H1 (cell line): Measurements from ENCODE around the gene KATNIP. TPM values are rescaled to one million over a fixed set of nuclear protein-coding genes. Genes with fewer than 3 reads are reported as not detected.

Source experiments
- CTCF ChIA-PET: fragments of 300-600 bp; sonication (Branson Sonifier 250); formaldehyde crosslinking; loops from one replicate; lab custom pipeline; 2021; ENCODE audit not compliant: partially characterized antibody; lab: Charles Lee
- POLR2A ChIA-PET: fragments of 300-600 bp; sonication (Branson Sonifier 250); formaldehyde crosslinking; loops from one replicate; lab custom pipeline; 2021; ENCODE audit warnings: inconsistent platforms; ENCODE audit not compliant: partially characterized antibody; lab: Charles Lee
- DNase-seq, 2 experiments: peaks; one replicate each; pipeline versions ENCODE4 v3.0.0 to v3.0.0-alpha.2; 2010 to 2022; ENCODE audit warnings: low spot score in 2 of 2, low read depth in 1 of 2, mixed read lengths in 1 of 2
- FAIRE-seq: peaks from 2 replicates; lab custom pipeline; 2011; peaks lifted over from hg19 to GRCh38; lab: Jason Lieb, UNC
- H2AFZ ChIP-seq: 2 replicates; pipeline ENCODE4 v1.8.1; 2012; ENCODE audit warnings: low read length, inconsistent platforms
- H2AK5ac ChIP-seq: 2 replicates; pipeline ENCODE4 v1.6.1; 2013; ENCODE audit warnings: low read depth, low read length
- H2BK120ac ChIP-seq: replicated peaks from 2 replicates; pipeline ENCODE3; 2013; ENCODE audit warnings: low read depth, low read length, inconsistent platforms
- H2BK12ac ChIP-seq: 2 replicates; pipeline ENCODE4 v1.6.1; 2013; ENCODE audit warnings: low read depth, low read length
- H2BK15ac ChIP-seq: 2 replicates; pipeline ENCODE4 v1.6.1; 2013; ENCODE audit warnings: low read length
- H2BK20ac ChIP-seq: 2 replicates; pipeline ENCODE4 v1.6.1; 2013; ENCODE audit warnings: low read length
- H2BK5ac ChIP-seq: 2 replicates; pipeline ENCODE4 v1.6.1; 2013; ENCODE audit warnings: low read depth, low read length
- H3K14ac ChIP-seq: 2 replicates; pipeline ENCODE4 v1.6.1; 2013; ENCODE audit warnings: inconsistent platforms; ENCODE audit not compliant: insufficient read length
- H3K18ac ChIP-seq: 2 replicates; pipeline ENCODE4 v1.6.1; 2013; ENCODE audit warnings: low read length; ENCODE audit errors: extremely low read depth
- H3K23ac ChIP-seq: 2 replicates; pipeline ENCODE4 v1.6.1; 2013; ENCODE audit warnings: inconsistent platforms; ENCODE audit not compliant: insufficient read length
- H3K23me2 ChIP-seq: 2 replicates; pipeline ENCODE4 v1.6.1; 2013; ENCODE audit warnings: low read depth, low read length
- H3K27ac ChIP-seq: 2 replicates; pipeline ENCODE4 v1.6.1; 2011; ENCODE audit warnings: low read depth, low read length, inconsistent platforms
- H3K27me3 ChIP-seq, 4 experiments: replicated peaks in 1 of 4; 1 replicate in 1 of 4; 2 replicates in 3 of 4; pipeline versions ENCODE4 v1.6.1 to v1.8.1; 2011 to 2013; ENCODE audit warnings: low read length in 3 of 4, mild to moderate bottlenecking in 3 of 4, inconsistent platforms in 2 of 4, mixed read lengths in 2 of 4, moderate library complexity in 1 of 4; ENCODE audit not compliant: control insufficient read depth in 3 of 4, insufficient read depth in 3 of 4; ENCODE audit errors: extremely low read depth in 1 of 4
- H3K36me3 ChIP-seq, 4 experiments: 2 replicates each; pipeline versions ENCODE4 v1.6.1 to v1.8.1; 2011 to 2013; ENCODE audit warnings: mild to moderate bottlenecking in 4 of 4, low read length in 3 of 4, moderate library complexity in 2 of 4, control low read depth in 1 of 4, inconsistent platforms in 1 of 4; ENCODE audit not compliant: insufficient read depth in 4 of 4, control insufficient read depth in 2 of 4
- H3K4ac ChIP-seq: replicated peaks from 2 replicates; pipeline ENCODE3; 2013; ENCODE audit warnings: low read length, low read depth, mixed read lengths, inconsistent platforms; ENCODE audit not compliant: insufficient read length
- H3K4me1 ChIP-seq, 4 experiments: replicated peaks in 1 of 4; 1 replicate in 1 of 4; 2 replicates in 3 of 4; pipeline versions ENCODE4 v1.6.1 to v1.8.1; 2011 to 2013; ENCODE audit warnings: low read length in 3 of 4, inconsistent platforms in 2 of 4, mixed read lengths in 1 of 4; ENCODE audit not compliant: insufficient read depth in 4 of 4, control insufficient read depth in 3 of 4
- H3K4me2 ChIP-seq, 2 experiments: 2 replicates each; pipeline versions ENCODE4 v1.6.1 to v1.8.1; 2011 to 2013; ENCODE audit warnings: low read depth in 2 of 2, low read length in 2 of 2, control low read depth in 1 of 2, inconsistent platforms in 1 of 2, mild to moderate bottlenecking in 1 of 2; ENCODE audit not compliant: insufficient read depth in 1 of 2
- H3K4me3 ChIP-seq, 4 experiments: fragments of 200-600, 300-600 bp in 1 of 4; sonication (generic), shearing (Covaris generic), sonication (Bioruptor Twin) in 1 of 4; 2 replicates each; pipeline versions ENCODE4 v1.5.1 to v1.8.1; 2011 to 2016; ENCODE audit warnings: low read length in 4 of 4, low read depth in 3 of 4, control low read depth in 2 of 4, inconsistent platforms in 2 of 4, mild to moderate bottlenecking in 2 of 4, mixed read lengths in 1 of 4, moderate library complexity in 1 of 4; ENCODE audit not compliant: insufficient read depth in 2 of 4; ENCODE audit errors: extremely low read depth in 1 of 4
- H3K56ac ChIP-seq: replicated peaks from 2 replicates; pipeline ENCODE3; 2013; ENCODE audit warnings: low read depth, mild to moderate bottlenecking, mixed read lengths, low read length, inconsistent platforms; ENCODE audit not compliant: insufficient read length
- H3K79me1 ChIP-seq: 2 replicates; pipeline ENCODE4 v1.6.1; 2013; ENCODE audit warnings: low read depth, low read length, control low read depth
- H3K79me2 ChIP-seq, 2 experiments: 2 replicates each; pipeline versions ENCODE4 v1.6.1 to v1.8.1; 2012 to 2013; ENCODE audit warnings: low read length in 2 of 2, mild to moderate bottlenecking in 2 of 2, inconsistent platforms in 1 of 2; ENCODE audit not compliant: insufficient read depth in 2 of 2, control insufficient read depth in 1 of 2
- H3K9ac ChIP-seq, 4 experiments: replicated peaks in 1 of 4; 1 replicate in 1 of 4; 2 replicates in 3 of 4; pipeline versions ENCODE4 v1.6.1 to v1.8.1; 2011 to 2013; ENCODE audit warnings: low read depth in 3 of 4, low read length in 3 of 4, control low read depth in 2 of 4, mild to moderate bottlenecking in 2 of 4, moderate library complexity in 2 of 4, inconsistent platforms in 1 of 4; ENCODE audit errors: extremely low read depth in 1 of 4
- H3K9me3 ChIP-seq, 2 experiments: 2 replicates each; pipeline versions ENCODE4 v1.6.1 to v1.8.1; 2012 to 2013; ENCODE audit warnings: mild to moderate bottlenecking in 2 of 2, moderate library complexity in 2 of 2, control low read depth in 1 of 2, inconsistent platforms in 1 of 2, low read depth in 1 of 2, low read length in 1 of 2, mixed read lengths in 1 of 2; ENCODE audit not compliant: insufficient read depth in 2 of 2
- H4K20me1 ChIP-seq, 2 experiments: replicated peaks in 1 of 2; 2 replicates each; pipeline versions ENCODE3 to v1.8.1; 2011 to 2013; ENCODE audit warnings: inconsistent platforms in 2 of 2, low read length in 2 of 2, mild to moderate bottlenecking in 1 of 2; ENCODE audit not compliant: insufficient read depth in 2 of 2, control insufficient read depth in 1 of 2
- H4K5ac ChIP-seq: 2 replicates; pipeline ENCODE4 v1.6.1; 2013; ENCODE audit warnings: low read length, low read depth, mixed read lengths, inconsistent platforms; ENCODE audit not compliant: insufficient read length
- H4K8ac ChIP-seq: 2 replicates; pipeline ENCODE4 v1.8.0; 2013; ENCODE audit warnings: mild to moderate bottlenecking, moderate library complexity, low read length, inconsistent platforms; ENCODE audit not compliant: insufficient read depth; ENCODE audit errors: extremely low read depth
- H4K91ac ChIP-seq: replicated peaks from 2 replicates; pipeline ENCODE3; 2013; ENCODE audit warnings: low read length, mixed read lengths, inconsistent platforms; ENCODE audit not compliant: insufficient read length
- BRCA1 ChIP-seq: IDR thresholded peaks from 2 replicates; pipeline ENCODE4 v1.6.1; 2012; ENCODE audit warnings: low read depth, low read length, improper control_type of control experiment
- CBX5 ChIP-seq: fragments of 300-800, 300-1000 bp; sonication (generic); IDR thresholded peaks from 2 replicates; pipeline ENCODE4 v1.7.1; 2016; ENCODE audit warnings: antibody characterized with exemption, low read length, low read depth
- FOSL1 ChIP-seq: IDR thresholded peaks from 2 replicates; pipeline ENCODE4 v1.6.1; 2011; ENCODE audit warnings: mild to moderate bottlenecking, low read depth, low read length, moderate library complexity; ENCODE audit not compliant: insufficient read depth
- HDAC2 ChIP-seq, 2 experiments: fragments of 300-600 bp in 1 of 2; sonication (generic) in 1 of 2; IDR thresholded peaks; 2 replicates each; pipeline ENCODE4 v1.6.1; 2011 to 2012; ENCODE audit warnings: low read depth in 2 of 2, low read length in 2 of 2, mild to moderate bottlenecking in 2 of 2, moderate library complexity in 2 of 2, borderline replicate concordance in 1 of 2, inconsistent platforms in 1 of 2
- NRF1 ChIP-seq: IDR thresholded peaks from 2 replicates; pipeline ENCODE4 v1.6.1; 2011; ENCODE audit warnings: mild to moderate bottlenecking, low read depth, low read length, improper control_type of control experiment
- TEAD4 ChIP-seq: IDR thresholded peaks from 2 replicates; pipeline ENCODE4 v1.6.1; 2012; ENCODE audit warnings: low read depth, low read length, inconsistent platforms, mixed read lengths
- YY1 ChIP-seq: IDR thresholded peaks from 2 replicates; pipeline ENCODE4 v1.6.1; 2011; ENCODE audit warnings: low read depth, mild to moderate bottlenecking, low read length
- WGBS, 2 experiments: shearing (Covaris generic) in 1 of 2; methylation state at CpG; one replicate each; pipeline versions ENCODE4 v1.1.6 to v1.1.7; 2013 to 2015; ENCODE audit warnings: low lambda C conversion rate in 2 of 2, mixed read lengths in 2 of 2, inconsistent platforms in 1 of 2, low coverage in 1 of 2, missing lambda C conversion rate in 1 of 2; ENCODE audit not compliant: insufficient replicate concordance in 2 of 2, insufficient coverage in 1 of 2, insufficient read length in 1 of 2; ENCODE audit errors: extremely low coverage in 1 of 2, missing lambda C conversion rate in 1 of 2; 5-methylcytosine and 5-hydroxymethylcytosine counted together
- polyA plus RNA-seq, 7 experiments: library from polyadenylated mRNA; depleted of rRNA in 3 of 7; stranded (reverse) in 5 of 7; unstranded in 2 of 7; fragments of >200 nt in 5 of 7; fragments of 200-250 nt in 2 of 7; gene quantifications; 1 replicate in 5 of 7; 2 replicates in 1 of 7; 4 replicates in 1 of 7; pipeline versions ENCODE4 v1.2.1 to v1.2.3, GENCODE V29; 2011 to 2013; ENCODE audit warnings: missing spikeins in 2 of 7, mixed read lengths in 2 of 7
- total RNA-seq: library from RNA; stranded (reverse); fragmentation: NEBNext Ultra II Directional; extraction: Animal tissue kit (Norgen Biotek cat#: 25700); gene quantifications from 2 replicates; pipeline ENCODE4 v1.2.1, GENCODE V29; 2021
- TF ChIP-seq, protein P1 (sequence below), 3 experiments: IDR thresholded peaks; 1 replicate in 2 of 3; 2 replicates in 1 of 3; pipeline versions ENCODE4 v1.5.1 to v1.6.1; 2011; ENCODE audit warnings: low read length in 3 of 3, mild to moderate bottlenecking in 3 of 3, inconsistent platforms in 2 of 3, low read depth in 1 of 3, moderate library complexity in 1 of 3; ENCODE audit not compliant: insufficient read depth in 1 of 3; ENCODE audit errors: control extremely low read depth in 1 of 3

Gene KATNIP
- total and polyA plus RNA-seq, 2 of the 8 experiments (the other 6 are each of a cell fraction or from before 2014, with no cell fraction given), result 7.9 to 20.0 TPM

DNA sequence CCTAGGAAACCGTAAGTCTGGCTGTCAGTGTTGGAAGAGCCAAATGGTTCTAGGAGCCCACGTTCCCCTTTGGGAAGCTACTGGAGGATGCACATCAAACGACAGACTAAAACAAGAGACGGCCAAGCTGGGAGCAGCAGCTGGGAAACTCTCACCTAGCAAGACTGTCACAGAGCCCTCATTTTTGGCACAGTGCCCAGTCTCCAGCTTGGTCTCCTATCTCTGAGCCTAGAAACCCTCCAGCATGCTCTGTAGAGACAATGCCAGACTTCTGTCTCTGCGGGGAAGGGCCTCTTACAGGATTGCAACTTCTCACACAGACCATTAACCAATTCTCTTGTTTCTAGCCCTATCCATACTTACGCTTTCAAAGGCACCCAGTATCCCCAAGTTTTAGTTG, 23.8 kb upstream of the KATNIP start:
- peaks cover 22 to 81% (median 58%) of the 10 kb centered on the region in 4 experiments for H3K36me3 ChIP-seq

More for the DNA sequence above, 23.8 kb upstream of the KATNIP start:
- Histone ChIP-seq H4K91ac (no peak overlapping the region), H3K79me2 (no peaks in the 10 kb centered on the region), H2BK15ac (no peak overlapping the region), H3K4me1 (peaks cover 0 to 3% (median 0%) of the 10 kb centered on the region in 4 experiments; a peak in 1 of 7 replicates), H2BK120ac (no peak overlapping the region), H2AFZ (no peak overlapping the region), H3K23ac (no peak overlapping the region), H3K23me2 (no peaks in the 10 kb centered on the region), H3K9ac (no peak overlapping the region), H2BK12ac (no peak overlapping the region), H3K4me3 (no peak overlapping the region), H3K4me2 (no peak overlapping the region), H4K20me1 (peaks cover 0 to 5% of the 10 kb centered on the region in 2 experiments), H3K79me1 (no peaks in the 10 kb centered on the region; the same call in none of the 2 replicates), H3K9me3 (no peaks in the 10 kb centered on the region), H4K8ac (no peak overlapping the region), H3K18ac (no peak overlapping the region), H3K56ac (no peak overlapping the region), H2BK5ac (no peak overlapping the region), H3K27me3 (no peaks in the 10 kb centered on the region), H3K14ac (no peak overlapping the region), H2AK5ac (no peak overlapping the region), H4K5ac (no peak overlapping the region), H3K4ac (no peak overlapping the region), H2BK20ac (no peak overlapping the region), H3K27ac (no peak overlapping the region)
- 92% methylated on average over 6 of the region's 6 CpGs; no CpG with 5 or more reads in 1 of the 2 experiments for WGBS, 2 experiments
- TF ChIP-seq TEAD4, result no peak
- no peak for TF ChIP-seq BRCA1
- TF ChIP-seq YY1, result no peak
- TF ChIP-seq, protein P1, sequence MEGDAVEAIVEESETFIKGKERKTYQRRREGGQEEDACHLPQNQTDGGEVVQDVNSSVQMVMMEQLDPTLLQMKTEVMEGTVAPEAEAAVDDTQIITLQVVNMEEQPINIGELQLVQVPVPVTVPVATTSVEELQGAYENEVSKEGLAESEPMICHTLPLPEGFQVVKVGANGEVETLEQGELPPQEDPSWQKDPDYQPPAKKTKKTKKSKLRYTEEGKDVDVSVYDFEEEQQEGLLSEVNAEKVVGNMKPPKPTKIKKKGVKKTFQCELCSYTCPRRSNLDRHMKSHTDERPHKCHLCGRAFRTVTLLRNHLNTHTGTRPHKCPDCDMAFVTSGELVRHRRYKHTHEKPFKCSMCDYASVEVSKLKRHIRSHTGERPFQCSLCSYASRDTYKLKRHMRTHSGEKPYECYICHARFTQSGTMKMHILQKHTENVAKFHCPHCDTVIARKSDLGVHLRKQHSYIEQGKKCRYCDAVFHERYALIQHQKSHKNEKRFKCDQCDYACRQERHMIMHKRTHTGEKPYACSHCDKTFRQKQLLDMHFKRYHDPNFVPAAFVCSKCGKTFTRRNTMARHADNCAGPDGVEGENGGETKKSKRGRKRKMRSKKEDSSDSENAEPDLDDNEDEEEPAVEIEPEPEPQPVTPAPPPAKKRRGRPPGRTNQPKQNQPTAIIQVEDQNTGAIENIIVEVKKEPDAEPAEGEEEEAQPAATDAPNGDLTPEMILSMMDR (IDR thresholded peaks at IDR 0.05; ENCODE audit: control extremely low read depth in 1 of 3, insufficient read depth in 1 of 3, low read depth in 1 of 3, low read length in 3 of 3), result no peak
- TF ChIP-seq FOSL1, result no peak
- TF ChIP-seq NRF1, result no peak
- TF ChIP-seq CBX5, result no peak
- no peak for TF ChIP-seq HDAC2 (IDR thresholded peaks at IDR 0.05; ENCODE audit: borderline replicate concordance in 1 of 2, low read depth in 2 of 2, low read length in 2 of 2)
- ChIA-PET CTCF (interaction anchor here (2.5 kb wide), 1 partner anchor 10 kb away, joined by 15 read pairs; no protein-coding TSS in a partner anchor), POLR2A (interaction anchor here (1.1 to 1.2 kb wide), 2 partner anchors 22 to 63 kb away, joined by 3 read pairs; no protein-coding TSS in a partner anchor)
- DNase-seq (no peak), FAIRE-seq (no peak)
